Duodenal mucosa (tissue), 2 donors: ENCODE measurements around the gene CNTNAP4.

Source experiments
- H3K27ac ChIP-seq: one replicate; pipeline ENCODE4 v1.7.0; 2013; ENCODE audit warnings: low read depth, low read length
- H3K27me3 ChIP-seq, 2 donors: one replicate each; pipeline ENCODE4 v1.7.0; 2013; ENCODE audit warnings: low read length in 2 of 2, control low read depth in 1 of 2; ENCODE audit not compliant: insufficient read depth in 2 of 2, control insufficient read depth in 1 of 2
- H3K36me3 ChIP-seq, 2 donors: one replicate each; pipeline ENCODE4 v1.7.0; 2013; ENCODE audit warnings: low read length in 2 of 2, control low read depth in 1 of 2; ENCODE audit not compliant: insufficient read depth in 2 of 2, control insufficient read depth in 1 of 2
- H3K4me1 ChIP-seq, 2 donors: one replicate each; pipeline ENCODE4 v1.7.0; 2013; ENCODE audit warnings: low read length in 2 of 2, control low read depth in 1 of 2; ENCODE audit not compliant: insufficient read depth in 2 of 2, control insufficient read depth in 1 of 2
- H3K4me3 ChIP-seq, 2 donors: one replicate each; pipeline ENCODE4 v1.7.0; 2013; ENCODE audit warnings: low read length in 2 of 2, low read depth in 1 of 2
- H3K9ac ChIP-seq, 2 donors: one replicate each; pipeline ENCODE4 v1.7.0; 2013; ENCODE audit warnings: low read length in 2 of 2, low read depth in 1 of 2
- H3K9me3 ChIP-seq, 2 donors: one replicate each; pipeline ENCODE4 v1.7.0; 2013; ENCODE audit warnings: low read length in 2 of 2, control low read depth in 1 of 2; ENCODE audit not compliant: control insufficient read depth in 1 of 2

Gene CNTNAP4

DNA sequence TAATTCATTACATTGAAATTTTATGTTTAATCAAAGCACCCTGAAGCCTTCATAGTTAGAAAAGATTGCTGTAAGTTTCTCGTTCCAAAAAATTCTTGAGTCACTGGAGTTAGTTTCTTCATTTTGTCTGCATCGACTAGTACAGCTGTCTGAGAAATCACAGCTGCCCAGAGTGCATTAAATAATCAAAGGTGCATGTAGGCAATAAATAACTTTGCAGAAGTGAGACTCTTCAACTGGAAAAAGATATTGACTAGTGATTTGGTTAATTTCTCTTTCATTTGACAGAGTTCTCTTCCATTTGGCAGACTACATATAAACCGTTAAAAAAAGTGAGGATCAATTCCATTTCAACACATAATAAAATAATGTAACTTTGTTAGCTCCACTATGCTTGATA is 234.0 kb downstream of the CNTNAP4 start:
- no peaks in the 10 kb centered on the region for H3K9me3 ChIP-seq
- H3K4me1 ChIP-seq = no peaks in the 10 kb centered on the region
- no peak overlapping the region for H3K4me3 ChIP-seq
- H3K9ac ChIP-seq = no peak overlapping the region
- H3K36me3 ChIP-seq = no peaks in the 10 kb centered on the region
- no peak overlapping the region for H3K27ac ChIP-seq
- no peaks in the 10 kb centered on the region for H3K27me3 ChIP-seq

DNA sequence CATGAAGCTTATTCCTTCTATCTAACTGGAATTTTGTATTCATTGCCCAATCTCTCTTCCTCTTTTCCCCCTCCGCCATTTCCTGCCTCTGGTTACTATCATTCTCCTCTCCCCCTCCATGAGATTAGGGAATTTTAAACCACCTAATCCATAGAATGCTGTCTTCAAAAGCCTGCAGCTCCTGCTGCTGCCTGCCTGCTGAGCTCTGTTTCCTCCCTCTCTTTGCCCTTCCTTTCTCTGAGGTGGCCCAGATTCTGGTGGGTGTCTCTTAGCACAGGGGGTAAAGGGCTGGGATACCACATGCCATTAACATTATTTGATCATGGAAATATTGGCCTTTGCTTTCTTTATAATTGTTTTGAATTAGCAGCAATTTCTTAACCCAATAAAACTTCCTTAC is 241.6 kb downstream of the CNTNAP4 start:
- no peaks in the 10 kb centered on the region for H3K36me3 ChIP-seq

DNA sequence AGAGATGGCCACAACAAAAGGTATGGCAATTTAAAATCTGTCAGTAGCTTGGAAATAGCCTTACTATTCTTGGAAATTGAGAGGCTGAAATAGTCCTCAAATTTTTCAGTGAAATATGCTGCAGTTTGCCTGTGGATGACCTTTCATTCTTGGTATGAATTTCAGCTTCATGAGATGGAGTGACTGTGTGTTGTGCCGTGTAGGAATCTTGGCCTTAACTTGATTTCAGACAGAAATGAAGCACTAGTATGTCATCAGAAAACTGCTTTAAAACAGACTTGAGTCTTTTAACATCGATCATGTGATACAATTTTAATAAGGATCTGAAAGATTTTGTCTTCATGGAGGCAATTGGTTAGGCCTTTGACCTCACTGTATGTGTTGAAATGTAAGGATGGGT is 247.2 kb downstream of the CNTNAP4 start:
- Histone ChIP-seq H3K36me3 (no peaks in the 10 kb centered on the region), H3K4me1 (no peaks in the 10 kb centered on the region), H3K27me3 (no peaks in the 10 kb centered on the region), H3K4me3 (no peak overlapping the region), H3K9me3 (no peaks in the 10 kb centered on the region), H3K27ac (no peak overlapping the region), H3K9ac (no peak overlapping the region)

More for the DNA sequence above, 241.6 kb downstream of the CNTNAP4 start:
- Histone ChIP-seq H3K4me3 (no peak overlapping the region), H3K9me3 (no peaks in the 10 kb centered on the region), H3K9ac (no peak overlapping the region), H3K4me1 (no peaks in the 10 kb centered on the region), H3K27ac (no peak overlapping the region), H3K27me3 (no peaks in the 10 kb centered on the region)

DNA sequence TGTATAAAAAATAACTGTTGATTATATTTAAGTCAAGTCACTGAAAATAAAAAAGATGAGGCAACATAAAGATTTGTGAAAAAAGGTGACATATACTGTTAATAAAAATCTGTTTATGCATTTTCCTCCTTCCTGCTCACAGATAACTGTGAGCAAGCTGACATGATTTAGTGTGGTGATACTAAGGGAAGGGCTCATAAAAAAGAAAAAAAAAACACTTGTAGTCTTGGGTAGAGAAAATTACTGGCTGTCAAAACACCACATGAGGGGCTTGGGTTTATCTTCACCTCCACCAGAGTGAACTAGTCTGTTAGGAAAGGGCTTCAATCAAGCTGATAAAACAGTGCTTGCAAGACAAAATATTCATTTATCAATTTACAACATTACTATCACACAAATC is 247.6 kb downstream of the CNTNAP4 start:
- H3K9ac ChIP-seq = no peak overlapping the region
- no peak overlapping the region for H3K27ac ChIP-seq
- no peaks in the 10 kb centered on the region for H3K9me3 ChIP-seq
- H3K27me3 ChIP-seq = no peaks in the 10 kb centered on the region
- no peaks in the 10 kb centered on the region for H3K36me3 ChIP-seq
- no peak overlapping the region for H3K4me3 ChIP-seq
- H3K4me1 ChIP-seq = no peaks in the 10 kb centered on the region

DNA sequence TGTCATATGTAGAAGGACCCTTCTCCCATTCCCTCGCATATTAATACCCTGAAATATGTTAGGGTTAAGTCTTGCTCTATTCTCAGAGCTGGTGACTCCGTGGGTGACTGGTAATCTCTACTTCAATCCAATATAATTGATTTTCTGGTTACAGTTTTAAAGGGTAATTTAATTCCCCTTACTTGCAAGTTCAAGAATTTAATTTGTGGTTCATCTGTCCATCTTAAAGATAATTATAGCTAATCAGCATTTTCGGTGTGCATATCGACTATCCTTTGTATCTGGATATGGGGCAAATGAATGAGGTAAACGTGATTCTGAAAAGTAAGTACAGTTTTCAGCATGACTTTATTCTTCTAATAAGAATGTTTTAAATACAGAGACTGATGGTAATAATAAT is 250.0 kb downstream of the CNTNAP4 start:
- Histone ChIP-seq H3K27me3 (no peaks in the 10 kb centered on the region), H3K9me3 (no peaks in the 10 kb centered on the region), H3K4me1 (no peaks in the 10 kb centered on the region), H3K9ac (no peak overlapping the region), H3K36me3 (no peaks in the 10 kb centered on the region), H3K4me3 (no peak overlapping the region), H3K27ac (no peak overlapping the region)

DNA sequence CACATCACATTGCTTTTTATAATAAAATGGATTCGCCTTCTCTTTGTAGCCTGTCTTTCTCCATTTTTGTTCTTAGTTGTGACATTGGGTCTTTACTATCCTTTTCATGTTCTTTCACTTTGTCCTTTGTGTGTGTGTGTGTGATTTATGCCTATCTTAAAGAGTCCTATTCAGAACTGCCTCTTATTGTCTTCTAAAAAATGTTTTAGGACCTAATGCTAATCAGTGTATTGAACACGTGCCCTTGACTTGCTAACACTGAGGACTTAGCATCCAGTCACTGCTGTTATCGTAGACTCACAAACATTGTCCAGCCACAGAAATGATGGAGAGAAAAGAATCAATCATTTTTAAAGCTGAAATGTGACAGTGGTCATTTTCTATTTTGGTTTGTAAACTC is 251.9 kb downstream of the CNTNAP4 start:
- Histone ChIP-seq H3K27ac (no peak overlapping the region), H3K4me1 (no peaks in the 10 kb centered on the region)

DNA sequence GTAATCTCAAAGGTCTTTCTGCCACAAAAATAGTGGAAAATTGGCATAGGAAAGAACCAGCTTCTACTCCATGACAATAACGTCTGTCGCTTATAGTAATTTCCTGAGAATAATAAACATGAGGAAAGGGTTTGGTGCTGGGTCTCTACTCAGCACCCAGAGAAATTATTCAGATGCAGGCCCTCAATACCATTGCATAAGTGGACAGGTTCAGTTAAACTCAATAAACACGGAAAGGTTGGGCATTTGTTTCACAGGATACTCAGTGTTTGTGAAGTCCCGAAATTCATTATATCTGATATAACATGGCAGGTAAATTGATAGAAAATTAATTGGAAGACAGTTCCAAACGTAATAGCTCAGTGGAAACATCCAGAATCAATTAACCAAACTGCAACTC is 254.0 kb downstream of the CNTNAP4 start:
- Histone ChIP-seq H3K9me3 (no peaks in the 10 kb centered on the region), H3K4me3 (no peak overlapping the region), H3K4me1 (no peaks in the 10 kb centered on the region), H3K36me3 (no peaks in the 10 kb centered on the region), H3K27me3 (no peaks in the 10 kb centered on the region), H3K9ac (no peak overlapping the region), H3K27ac (no peak overlapping the region)

More for the DNA sequence above, 251.9 kb downstream of the CNTNAP4 start:
- no peaks in the 10 kb centered on the region for H3K27me3 ChIP-seq
- no peaks in the 10 kb centered on the region for H3K9me3 ChIP-seq
- H3K36me3 ChIP-seq = no peaks in the 10 kb centered on the region
- no peak overlapping the region for H3K4me3 ChIP-seq
- no peak overlapping the region for H3K9ac ChIP-seq

DNA sequence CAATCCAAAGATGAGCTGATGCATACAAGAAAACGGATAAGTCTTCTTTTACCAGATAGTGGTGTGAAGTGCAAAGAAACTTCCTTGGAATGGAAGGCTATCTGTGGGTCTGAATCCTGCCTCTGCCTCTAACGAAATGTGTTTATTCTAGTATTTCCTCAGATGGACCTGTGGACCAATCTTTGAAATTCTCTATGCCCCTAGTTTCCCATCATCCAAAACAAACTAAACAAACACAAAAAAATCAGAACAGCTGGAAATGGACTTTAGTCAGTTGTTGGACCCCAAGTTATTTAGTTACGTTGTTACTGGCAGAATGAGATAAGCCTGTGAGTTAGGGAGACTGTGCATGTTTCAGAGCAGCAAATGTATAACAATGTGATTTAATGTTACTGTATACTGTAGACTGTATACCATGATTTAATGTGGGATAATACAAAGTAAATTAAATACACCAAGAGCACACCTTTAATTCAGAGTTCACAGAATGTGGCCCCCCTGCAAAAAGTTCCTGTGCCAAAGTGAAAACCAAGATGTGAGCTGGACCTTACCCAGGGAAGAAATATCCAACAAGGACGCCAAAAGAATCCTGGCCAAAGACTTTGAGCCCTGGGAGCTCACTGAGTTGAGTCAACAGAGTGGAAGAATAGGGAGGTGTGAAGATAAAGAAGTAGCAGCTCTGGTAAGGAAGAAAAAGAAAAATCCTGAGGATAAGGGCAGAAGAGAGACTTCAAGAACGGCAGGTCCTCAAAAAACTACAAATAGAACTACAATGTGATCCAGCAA is 255.2 kb downstream of the CNTNAP4 start:
- Histone ChIP-seq H3K27me3 (no peaks in the 10 kb centered on the region), H3K4me3 (no peak overlapping the region), H3K4me1 (no peaks in the 10 kb centered on the region), H3K27ac (no peak overlapping the region), H3K36me3 (no peaks in the 10 kb centered on the region), H3K9me3 (no peaks in the 10 kb centered on the region), H3K9ac (no peak overlapping the region)

DNA sequence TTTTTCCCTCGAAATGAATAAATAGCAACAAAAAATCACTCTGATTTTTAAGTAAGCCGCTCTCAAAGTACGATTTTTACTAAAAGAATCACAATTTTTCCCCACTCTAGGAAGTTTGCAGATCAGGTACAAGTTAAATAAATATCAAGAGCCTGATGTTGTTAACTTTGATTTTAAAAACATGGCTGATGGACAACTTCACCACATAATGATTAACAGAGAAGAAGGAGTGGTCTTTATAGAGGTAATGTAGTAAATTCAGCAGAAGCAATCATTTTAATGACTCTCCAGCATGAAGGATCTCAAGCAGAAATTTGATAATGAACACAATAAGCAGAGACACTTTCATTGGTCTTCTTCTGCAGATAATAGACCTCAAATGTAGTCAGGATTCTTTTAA is 262.4 kb downstream of the CNTNAP4 start:
- H3K4me3 ChIP-seq = no peak overlapping the region
- H3K9ac ChIP-seq = no peak overlapping the region
- H3K36me3 ChIP-seq = no peaks in the 10 kb centered on the region
- H3K27me3 ChIP-seq = no peaks in the 10 kb centered on the region
- no peaks in the 10 kb centered on the region for H3K4me1 ChIP-seq
- no peak overlapping the region for H3K27ac ChIP-seq
- no peaks in the 10 kb centered on the region for H3K9me3 ChIP-seq

DNA sequence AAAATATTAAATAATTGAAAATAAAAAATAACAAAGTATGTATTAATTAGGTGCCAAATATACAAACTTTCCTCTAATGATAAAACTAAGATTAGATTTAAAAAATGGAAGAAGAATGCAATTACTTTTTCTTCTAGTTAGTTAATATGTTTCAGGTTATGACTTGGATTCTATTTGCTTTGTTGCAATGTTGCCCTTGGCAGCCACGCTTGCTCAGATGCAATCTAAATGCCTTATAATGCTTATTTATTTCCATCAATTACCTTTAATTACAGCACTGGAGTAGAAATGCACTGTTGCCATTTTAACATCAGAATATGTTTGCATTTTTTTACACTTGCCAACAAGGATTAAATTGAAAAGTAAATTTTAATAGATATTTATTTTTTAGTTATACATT is 263.9 kb downstream of the CNTNAP4 start:
- Histone ChIP-seq H3K27ac (no peak overlapping the region), H3K4me1 (no peaks in the 10 kb centered on the region), H3K27me3 (no peaks in the 10 kb centered on the region), H3K36me3 (no peaks in the 10 kb centered on the region), H3K9ac (no peak overlapping the region), H3K9me3 (no peaks in the 10 kb centered on the region), H3K4me3 (no peak overlapping the region)
